GM12864 (cell line): Measurements from ENCODE around the gene COG8.
"Not testable (repeated sequence)": the region's sequence is repeated elsewhere in the genome, so short reads cannot be mapped to it uniquely, and the experiment has no call there.

Experiments
- DNase-seq: peaks from one replicate; pipeline ENCODE4 v3.0.0-alpha.2; 2011; ENCODE audit warnings: low read depth
- H3K4me3 ChIP-seq: 2 replicates; pipeline ENCODE4 v1.5.1; 2011; ENCODE audit warnings: mild to moderate bottlenecking, low read depth, low read length, control low read depth
- CTCF ChIP-seq: IDR thresholded peaks from 2 replicates; pipeline ENCODE4 v1.5.1; 2011; ENCODE audit warnings: low read depth, mild to moderate bottlenecking, moderate library complexity, low read length, control low read depth, inconsistent platforms; ENCODE audit errors: missing control alignments

Gene COG8

GRCh38 chr16:69307091-69307490 is 32.3 kb downstream of the COG8 start:
- no peak for DNase-seq
- no peak for TF ChIP-seq CTCF
- H3K4me3 ChIP-seq: no peak overlapping the region

- DNase-seq: no peak
- no peak overlapping the region for H3K4me3 ChIP-seq
- TF ChIP-seq CTCF: no peak
Measured at GRCh38 chr16:69306031-69306430, 33.3 kb downstream of the COG8 start.

GRCh38 chr16:69302301-69302700 is 37.1 kb downstream of the COG8 start:
- no peak for DNase-seq
- TF ChIP-seq CTCF: no peak
- no peak overlapping the region for H3K4me3 ChIP-seq

- no peak for TF ChIP-seq CTCF
- no peak for DNase-seq
- no peak overlapping the region for H3K4me3 ChIP-seq
Measured at GRCh38 chr16:69301861-69302260, 37.5 kb downstream of the COG8 start.

GRCh38 chr16:69301187-69301586 is 38.2 kb downstream of the COG8 start:
- H3K4me3 ChIP-seq: no peak overlapping the region
- no peak for TF ChIP-seq CTCF
- DNase-seq: no peak

GRCh38 chr16:69298261-69298660 is 41.1 kb downstream of the COG8 start:
- no peak overlapping the region for H3K4me3 ChIP-seq
- no peak for TF ChIP-seq CTCF
- DNase-seq: no peak

- H3K4me3 ChIP-seq, DNase-seq: not testable (repeated sequence)
Measured at GRCh38 chr16:69296771-69297170, 42.6 kb downstream of the COG8 start.

GRCh38 chr16:69294051-69294450 is 45.3 kb downstream of the COG8 start:
- TF ChIP-seq CTCF: no peak

More at GRCh38 chr16:69294051-69294450, 45.3 kb downstream of the COG8 start:
- DNase-seq: no peak
- H3K4me3 ChIP-seq: no peak overlapping the region
